NB4 (cell line): ENCODE results near the gene ANKS1A.

Experiments used
- DNase-seq: peaks from one replicate; pipeline ENCODE4 v3.0.0; 2010; ENCODE audit warnings: low read depth
- H3K4me3 ChIP-seq: one replicate; pipeline ENCODE4 v1.5.1; 2011; ENCODE audit warnings: mild to moderate bottlenecking, low read depth, low read length, moderate library complexity
- CTCF ChIP-seq: IDR thresholded peaks from one replicate; pipeline ENCODE4 v1.5.1; 2012; ENCODE audit warnings: low read depth, low read length
- MAX ChIP-seq: IDR thresholded peaks from 2 replicates; pipeline ENCODE4 v1.6.1; 2011; ENCODE audit warnings: low read depth, low read length
- MYC ChIP-seq: IDR thresholded peaks from 2 replicates; pipeline ENCODE4 v1.6.1; 2011; ENCODE audit warnings: low read depth, low read length
- POLR2A ChIP-seq: IDR thresholded peaks from 2 replicates; pipeline ENCODE4 v1.6.1; 2011; ENCODE audit warnings: mild to moderate bottlenecking; ENCODE audit not compliant: insufficient read length; ENCODE audit errors: extremely low read depth

Gene ANKS1A

GRCh38 chr6:34961082-34961481 is 72.0 kb downstream of the ANKS1A start:
- TF ChIP-seq POLR2A (no peak), MAX (no peak), CTCF (no peak), MYC (no peak)
- no peak for DNase-seq
- H3K4me3 ChIP-seq = no peak overlapping the region

- no peak for DNase-seq
- no peak for TF ChIP-seq MYC
- TF ChIP-seq MAX = no peak
- TF ChIP-seq CTCF = no peak
- TF ChIP-seq POLR2A = no peak
- no peak overlapping the region for H3K4me3 ChIP-seq
Observed at GRCh38 chr6:34961574-34961973, 72.5 kb downstream of the ANKS1A start.

- TF ChIP-seq MYC (no peak), POLR2A (no peak), MAX (no peak), CTCF (no peak)
- no peak for DNase-seq
Observed at GRCh38 chr6:34964564-34964963, 75.5 kb downstream of the ANKS1A start.

GRCh38 chr6:34967461-34967860 is 78.4 kb downstream of the ANKS1A start:
- DNase-seq = no peak
- no peak overlapping the region for H3K4me3 ChIP-seq
- TF ChIP-seq CTCF (no peak), MAX (no peak), POLR2A (no peak), MYC (no peak)

More at GRCh38 chr6:34964564-34964963, 75.5 kb downstream of the ANKS1A start:
- H3K4me3 ChIP-seq = no peak overlapping the region

GRCh38 chr6:34969662-34970265 is 80.7 kb downstream of the ANKS1A start:
- no peak for DNase-seq
- no peak for TF ChIP-seq MAX
- no peak for TF ChIP-seq POLR2A
- no peak for TF ChIP-seq MYC
- no peak for TF ChIP-seq CTCF
- H3K4me3 ChIP-seq = no peak overlapping the region

- TF ChIP-seq CTCF (no peak), POLR2A (no peak), MYC (no peak), MAX (no peak)
- DNase-seq = no peak
- no peak overlapping the region for H3K4me3 ChIP-seq
Observed at GRCh38 chr6:34970488-34970887, 81.4 kb downstream of the ANKS1A start.
